ENCODE results near the gene SEMA6A. TPM values are rescaled to one million over a fixed set of nuclear protein-coding genes. Genes with fewer than 3 reads are reported as not detected.

The SEMA6A gene
- total and polyA plus RNA-seq, 9 of the 15 experiments (the other 6 are each of a cell fraction or from before 2014, with no cell fraction given) = 0.04 to 0.42 (median 0.18) TPM; not detected in 5

GRCh38 chr5:116451905-116452450 is 122.6 kb downstream of the SEMA6A start:
- no peak for DNase-seq (ENCODE audit: extremely low read depth in 1 of 4, low spot score in 3 of 4)
- ChIA-PET POLR2A (interaction anchor here (0.6 kb wide), 1 partner anchor 13 kb away, joined by 5 read pairs; no protein-coding TSS in a partner anchor), CTCF (ENCODE audit: low intra/inter-chr PET ratio) (no interaction called here)
- no peak overlapping the region for H2AFZ ChIP-seq (ENCODE audit: low read depth, low read length)
- no peak for FAIRE-seq
- no peak for ATAC-seq
- WGBS (ENCODE audit: insufficient coverage, low coverage, missing lambda C conversion rate) = 10% methylated on average over 3 of the region's 3 CpGs
- H3K27me3 ChIP-seq (ENCODE audit: control insufficient read depth in 2 of 2, insufficient read depth in 2 of 2, low read length in 2 of 2) = no peaks in the 10 kb centered on the region; a peak in 2 of 5 replicates
- H3K36me3 ChIP-seq (ENCODE audit: control insufficient read depth, insufficient read depth, low read length) = no peaks in the 10 kb centered on the region
- no peaks in the 10 kb centered on the region for H3K4me1 ChIP-seq (replicated peaks in 1 of 2; ENCODE audit: control insufficient read depth in 2 of 2, insufficient read depth in 2 of 2, low read length in 2 of 2)
- H3K9me3 ChIP-seq (replicated peaks; ENCODE audit: control insufficient read depth, insufficient read depth, low read depth, low read length) = no peaks in the 10 kb centered on the region
- H3K27ac ChIP-seq (ENCODE audit: extremely low read depth, low read depth, low read length) = no peak overlapping the region
- in situ Hi-C loops (cut with MboI) (no loop called here), intact Hi-C loops (cut with micrococcal nuclease) (no loop called here)
- no peak overlapping the region for H3K4me3 ChIP-seq
- H3K9me1 ChIP-seq (ENCODE audit: control insufficient read depth, insufficient read depth, low read length) = no peaks in the 10 kb centered on the region
- no peak overlapping the region for H3K9ac ChIP-seq (ENCODE audit: insufficient read depth in 1 of 2, low read depth in 2 of 2, low read length in 2 of 2)
- H3K4me2 ChIP-seq (ENCODE audit: insufficient read depth, low read length) = no peak overlapping the region
- no TSS peak for BruUV-seq (replicated peaks)
- H4K20me1 ChIP-seq (replicated peaks; ENCODE audit: control insufficient read depth, insufficient read depth, low read length) = no peaks in the 10 kb centered on the region
- TF ChIP-seq YBX1 (IDR thresholded peaks at IDR 0.05) (no peak), CBX8 (IDR thresholded peaks at IDR 0.05; ENCODE audit: borderline replicate concordance, extremely low read depth, low read depth, low read length, poor library complexity, severe bottlenecking) (no peak), ZNF407 (IDR thresholded peaks at IDR 0.05; ENCODE audit: low read depth) (no peak), RBM39 (optimal IDR thresholded peaks at IDR 0.05; ENCODE audit: low read depth, low read length) (no peak), CXXC5 (CRISPR knock-in tag; IDR thresholded peaks at IDR 0.05) (no peak)
- H3K79me2 ChIP-seq (ENCODE audit: control insufficient read depth, insufficient read depth, low read length) = no peaks in the 10 kb centered on the region

All from K562 (cell line).